Activated CD8-positive, alpha-beta memory T cell treated with anti-CD3 and anti-CD28 coated beads, Interleukin-2, amount 10 ng/mL, durations not matched to agents 7 days and 5 days (primary cell): ENCODE results near the gene THYN1. TPM values are rescaled to one million over a fixed set of nuclear protein-coding genes. Genes with fewer than 3 reads are reported as not detected.
A peak's percentile ranks its signal among the peaks of the same experiment; 100 is the strongest.
"Not testable (repeated sequence)": the region's sequence is repeated elsewhere in the genome, so short reads cannot be mapped to it uniquely, and the experiment has no call there.

Experiments
- ATAC-seq: fragments of 150-1000 bp; cut with Tn5 transposase; one replicate; pipeline ENCODE4 v1.10.0; 2021; ENCODE audit warnings: moderate library complexity
- CTCF ChIA-PET: fragments of 350-600 bp; sonication (Branson Sonifier 250); formaldehyde crosslinking; loops from one replicate; lab custom pipeline; 2021; ENCODE audit warnings: antibody characterized with exemption; lab: Charles Lee
- DNase-seq: peaks from one replicate; pipeline ENCODE4 v3.0.0-alpha.2; 2020
- H3K27ac Mint-ChIP-seq: one replicate; pipeline ENCODE4 v1.8.0; 2021; ENCODE audit warnings: mild to moderate bottlenecking, mixed read lengths
- H3K27me3 Mint-ChIP-seq: one replicate; pipeline ENCODE4 v1.8.0; 2021; ENCODE audit warnings: mixed read lengths
- H3K36me3 Mint-ChIP-seq: one replicate; pipeline ENCODE4 v1.8.0; 2021; ENCODE audit warnings: mild to moderate bottlenecking, mixed read lengths
- H3K4me1 Mint-ChIP-seq: one replicate; pipeline ENCODE4 v1.8.0; 2021; ENCODE audit warnings: mixed read lengths
- H3K4me3 Mint-ChIP-seq: one replicate; pipeline ENCODE4 v1.8.0; 2021; ENCODE audit warnings: mild to moderate bottlenecking, moderate library complexity, mixed read lengths
- H3K9me3 Mint-ChIP-seq: one replicate; pipeline ENCODE4 v1.8.0; 2022; ENCODE audit warnings: low read depth, mixed read lengths
- total RNA-seq, 2 experiments: library from RNA; stranded (reverse); gene quantifications; one replicate each; pipeline ENCODE4 v1.2.3, GENCODE V29; 2021

THYN1 gene
- 10 to 100 TPM; 69.3 to 71.1 TPM for total RNA-seq

DNA sequence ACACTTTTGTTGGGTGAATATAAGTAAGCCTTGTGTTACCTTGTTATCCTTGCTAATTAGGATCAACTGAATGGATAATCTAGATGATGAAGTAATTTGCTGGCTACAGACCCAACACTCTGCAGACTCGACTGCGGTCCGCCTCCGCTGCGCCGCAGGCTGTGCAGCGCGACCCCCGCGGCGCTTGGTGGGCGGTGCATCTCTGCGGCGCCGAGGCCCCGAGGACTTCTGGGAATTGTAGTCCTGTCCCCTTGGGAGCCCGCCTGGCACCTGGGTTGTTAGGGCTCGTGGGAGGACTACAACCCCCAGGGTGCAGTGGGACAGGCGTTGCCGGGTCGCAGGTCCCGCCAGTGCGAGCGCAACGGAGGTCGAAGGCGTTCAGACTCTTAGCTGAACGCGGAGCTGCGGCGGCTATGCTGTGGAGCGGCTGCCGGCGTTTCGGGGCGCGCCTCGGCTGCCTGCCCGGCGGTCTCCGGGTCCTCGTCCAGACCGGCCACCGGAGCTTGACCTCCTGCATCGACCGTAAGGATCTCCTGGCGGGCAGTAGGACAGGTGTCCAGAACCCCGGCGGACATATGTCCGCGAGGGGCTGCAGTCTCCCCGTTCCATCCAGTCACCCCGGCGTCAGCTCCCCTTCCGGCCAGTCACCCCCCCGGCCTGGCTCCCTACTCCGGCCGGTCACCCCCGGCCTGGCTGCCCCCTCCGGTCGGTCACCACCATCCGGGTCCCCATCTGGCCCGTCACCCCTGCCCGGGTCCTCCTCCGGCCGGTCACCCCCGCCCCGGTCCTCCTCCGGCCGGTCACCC, at the start of gene THYN1, which contains the start of gene ACAD8:
THYN1 (minus strand) TSS at position 165 of the 806 bp plus-strand sequence. CDS start 470 bp downstream, outside the sequence.
ACAD8 (plus strand) TSS at position 381 of the 806 bp plus-strand sequence; CDS start at position 414, 33 bp downstream.
- CTCF ChIA-PET, result interaction anchor here (0.7 to 3.6 kb wide), 11 partner anchors 9 to 203 kb away, joined by 3 to 26 read pairs (median 5); partner anchors contain the start of genes GLB1L3 and VPS26B
- Mint-ChIP-seq H3K4me3 (peak within 1 kb of the TSS; percentile 94), H3K4me1 (peaks cover 43% of the 10 kb centered on the region), H3K36me3 (peaks cover 11% of the 10 kb centered on the region), H3K27me3 (no peaks in the 10 kb centered on the region), H3K27ac (peak within 1 kb of the TSS; percentile 85), H3K9me3 (no peaks in the 10 kb centered on the region)
- ATAC-seq (peak; percentile 99), DNase-seq (peak; percentile 98)

DNA sequence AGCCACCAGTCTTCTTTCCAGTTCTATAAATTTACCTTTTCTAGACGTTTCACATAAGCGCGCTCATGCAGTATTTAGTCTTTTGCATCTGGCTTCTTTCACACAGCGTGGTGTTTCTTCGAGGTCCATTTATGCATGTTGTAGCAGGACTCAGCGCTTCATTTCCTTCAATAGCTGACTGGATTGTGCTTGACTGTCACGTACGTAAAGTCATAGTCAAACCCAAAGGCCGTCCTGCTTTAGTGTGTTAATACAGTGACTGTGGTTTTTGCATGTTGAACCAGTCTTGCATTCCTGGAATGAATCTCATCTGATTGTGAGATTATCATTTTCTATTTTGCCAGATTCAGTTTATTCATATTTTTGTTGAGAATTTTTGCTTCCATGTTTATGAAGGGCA, 41.5 kb upstream of the THYN1 start:
- Mint-ChIP-seq H3K27ac (no peak overlapping the region), H3K4me1 (peaks cover 6% of the 10 kb centered on the region), H3K9me3 (no peaks in the 10 kb centered on the region), H3K4me3 (no peak overlapping the region), H3K27me3 (no peaks in the 10 kb centered on the region), H3K36me3 (peaks cover 6% of the 10 kb centered on the region)
- CTCF ChIA-PET, result no interaction called here
- no peak for ATAC-seq
- DNase-seq, result no peak

DNA sequence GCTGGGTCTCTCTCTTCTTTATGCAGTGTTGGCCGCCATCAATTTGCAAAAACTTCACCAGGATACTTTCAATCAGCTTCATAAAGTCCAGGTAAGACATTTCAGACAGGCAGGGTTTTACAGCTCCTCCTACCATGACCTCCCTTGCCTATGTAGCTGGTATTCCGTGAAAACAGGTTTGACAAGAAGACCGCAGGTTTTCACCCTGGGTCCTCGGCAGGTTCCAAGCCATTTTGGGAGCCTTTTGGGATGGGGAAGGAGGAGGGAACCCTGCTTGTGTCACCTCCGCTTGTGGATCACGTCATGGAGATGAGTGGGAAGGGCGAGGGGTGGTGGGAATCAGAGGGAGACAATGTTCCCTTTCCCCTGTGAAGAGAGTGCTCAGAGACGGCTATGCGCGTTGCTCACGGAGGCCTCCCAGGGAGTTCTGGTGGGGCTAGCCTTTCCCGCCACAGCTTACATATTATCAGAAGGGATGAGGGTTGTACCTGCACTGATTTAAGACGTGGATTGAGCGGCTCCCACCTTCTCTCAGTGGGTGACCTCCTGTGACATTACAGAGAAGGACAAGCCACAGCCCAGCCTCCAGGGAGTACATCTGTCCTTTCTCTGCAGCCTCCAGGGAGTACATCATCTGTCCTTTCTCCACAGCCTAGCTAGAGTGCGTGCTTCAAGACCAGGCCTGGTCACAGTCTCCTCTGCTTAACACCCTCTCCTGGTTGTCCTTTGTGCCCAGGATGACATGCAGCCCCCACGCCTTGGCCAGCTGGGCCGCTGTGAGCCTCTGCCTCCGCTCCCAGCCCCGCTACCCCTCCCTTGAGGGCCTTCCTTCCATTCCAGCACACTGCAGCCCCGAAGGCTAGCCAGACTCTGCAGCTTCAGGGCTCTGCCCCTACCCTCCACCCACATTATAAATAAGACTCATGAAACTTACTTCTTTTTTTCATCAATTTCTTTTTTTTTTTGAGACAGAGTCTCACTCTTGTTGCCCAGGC, 40.3 kb upstream of the THYN1 start:
- CTCF ChIA-PET, result no interaction called here
- H3K27ac Mint-ChIP-seq, result no peak overlapping the region
- peaks cover 6% of the 10 kb centered on the region for H3K4me1 Mint-ChIP-seq
- ATAC-seq (no peak), DNase-seq (no peak)
- H3K27me3 Mint-ChIP-seq, result no peaks in the 10 kb centered on the region
- peaks cover 6% of the 10 kb centered on the region for H3K36me3 Mint-ChIP-seq
- no peaks in the 10 kb centered on the region for H3K9me3 Mint-ChIP-seq
- no peak overlapping the region for H3K4me3 Mint-ChIP-seq

DNA sequence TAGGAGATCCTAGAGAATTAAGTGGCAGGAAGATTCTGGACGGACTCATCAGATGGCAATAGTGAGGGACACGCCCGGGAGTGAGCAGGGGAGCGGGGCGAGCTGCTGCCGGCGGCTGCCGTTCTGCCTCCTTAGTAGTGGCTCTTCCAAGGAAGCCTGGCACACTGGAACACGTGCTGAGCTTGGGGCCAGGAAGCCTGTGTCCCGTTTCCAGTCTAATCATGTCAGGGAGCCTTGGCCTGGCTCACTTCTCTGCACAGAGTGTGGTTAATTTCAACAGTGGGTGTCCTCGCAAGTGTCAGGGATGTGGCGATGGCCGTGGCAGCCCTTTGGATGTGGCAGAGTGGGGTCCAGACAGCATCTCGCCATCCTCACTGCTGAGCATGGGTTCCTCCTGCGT, 39.5 kb upstream of the THYN1 start:
- H3K27ac Mint-ChIP-seq, result no peak overlapping the region
- H3K4me1 Mint-ChIP-seq, result peaks cover 6% of the 10 kb centered on the region

DNA sequence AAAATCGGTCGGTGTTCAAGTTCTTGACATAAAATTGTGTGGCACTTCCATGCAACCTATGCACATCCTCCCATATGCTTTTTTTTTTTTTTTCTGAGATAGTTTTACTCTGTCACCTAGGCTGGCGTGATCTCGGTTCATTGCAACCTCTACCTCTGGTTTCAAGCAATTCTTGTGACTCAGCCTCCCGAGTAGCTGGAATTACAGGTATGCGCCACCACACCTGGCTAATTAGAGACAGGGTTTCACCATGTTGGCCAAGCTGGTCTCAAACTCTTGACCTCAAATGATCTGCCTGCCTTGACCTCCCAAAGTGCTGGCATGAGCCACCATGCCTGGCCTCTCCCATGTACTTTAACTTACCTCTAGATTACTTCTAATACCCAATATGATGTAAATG, 38.0 kb upstream of the THYN1 start:
- DNase-seq (no peak), ATAC-seq (no peak)
- no peaks in the 10 kb centered on the region for H3K27me3 Mint-ChIP-seq
- no peak overlapping the region for H3K27ac Mint-ChIP-seq
- H3K9me3 Mint-ChIP-seq, result no peaks in the 10 kb centered on the region
- peaks cover 6% of the 10 kb centered on the region for H3K4me1 Mint-ChIP-seq
- no peak overlapping the region for H3K4me3 Mint-ChIP-seq
- H3K36me3 Mint-ChIP-seq, result peaks cover 6% of the 10 kb centered on the region
- CTCF ChIA-PET, result interaction anchor here (0.8 kb wide), 1 partner anchor 19 kb away, joined by 3 read pairs; no protein-coding TSS in a partner anchor

More for the DNA sequence above, 39.5 kb upstream of the THYN1 start:
- ATAC-seq (no peak), DNase-seq (no peak)
- Mint-ChIP-seq H3K9me3 (no peaks in the 10 kb centered on the region), H3K27me3 (no peaks in the 10 kb centered on the region), H3K4me3 (no peak overlapping the region), H3K36me3 (peaks cover 6% of the 10 kb centered on the region)
- CTCF ChIA-PET, result no interaction called here

DNA sequence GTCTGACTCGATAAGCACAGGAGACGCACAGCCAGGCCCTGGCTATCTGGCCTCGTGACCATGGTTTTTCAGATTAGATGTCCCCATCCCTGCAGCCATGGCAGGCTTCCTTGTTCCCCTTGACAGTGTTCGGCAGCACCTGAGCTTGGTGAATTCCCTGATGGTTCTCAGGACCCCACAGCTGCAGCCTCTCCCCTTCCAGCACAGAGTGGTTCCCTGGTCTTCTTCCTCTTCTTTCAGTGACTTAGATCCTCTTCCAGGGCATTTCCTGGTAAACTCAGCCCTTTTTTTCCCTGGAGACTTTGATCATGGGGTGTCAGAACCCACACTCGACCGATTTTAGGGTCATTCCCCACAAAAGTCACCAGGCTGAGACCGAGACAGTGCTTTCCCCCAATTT, 37.5 kb upstream of the THYN1 start:
- H3K9me3 Mint-ChIP-seq, result no peaks in the 10 kb centered on the region
- peaks cover 3% of the 10 kb centered on the region for H3K36me3 Mint-ChIP-seq
- H3K27ac Mint-ChIP-seq, result no peak overlapping the region
- CTCF ChIA-PET, result interaction anchor here (0.8 kb wide), 1 partner anchor 20 kb away, joined by 3 read pairs; no protein-coding TSS in a partner anchor
- no peaks in the 10 kb centered on the region for H3K27me3 Mint-ChIP-seq
- peaks cover 6% of the 10 kb centered on the region for H3K4me1 Mint-ChIP-seq
- no peak for DNase-seq
- ATAC-seq, result no peak
- H3K4me3 Mint-ChIP-seq, result no peak overlapping the region

DNA sequence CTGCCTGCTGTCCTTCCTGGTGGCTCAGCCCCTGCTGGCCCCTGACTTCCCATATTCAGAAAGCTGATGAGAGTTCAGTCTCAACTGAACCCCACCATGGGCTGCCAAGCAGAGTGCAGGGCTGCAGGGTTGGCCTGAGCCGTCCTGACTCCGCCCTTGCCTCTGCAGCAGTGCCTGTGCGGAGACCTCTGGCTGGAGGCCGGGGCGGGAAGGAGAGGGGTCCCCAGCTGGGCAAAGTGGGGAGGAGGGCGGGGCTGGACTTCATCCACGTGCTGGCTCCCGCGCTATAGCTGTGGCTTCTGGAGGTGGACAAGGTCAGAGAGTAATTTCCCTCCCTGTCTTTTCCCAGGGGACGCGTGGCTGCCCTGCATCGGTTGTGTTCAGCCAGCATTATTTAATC, 36.6 kb upstream of the THYN1 start:
- ATAC-seq, result no peak
- no peaks in the 10 kb centered on the region for H3K9me3 Mint-ChIP-seq
- CTCF ChIA-PET, result no interaction called here
- H3K27me3 Mint-ChIP-seq, result no peaks in the 10 kb centered on the region
- DNase-seq, result peak; percentile 23
- H3K4me1 Mint-ChIP-seq, result peaks cover 4% of the 10 kb centered on the region
- H3K4me3 Mint-ChIP-seq, result no peak overlapping the region
- peaks cover 3% of the 10 kb centered on the region for H3K36me3 Mint-ChIP-seq
- H3K27ac Mint-ChIP-seq, result no peak overlapping the region

DNA sequence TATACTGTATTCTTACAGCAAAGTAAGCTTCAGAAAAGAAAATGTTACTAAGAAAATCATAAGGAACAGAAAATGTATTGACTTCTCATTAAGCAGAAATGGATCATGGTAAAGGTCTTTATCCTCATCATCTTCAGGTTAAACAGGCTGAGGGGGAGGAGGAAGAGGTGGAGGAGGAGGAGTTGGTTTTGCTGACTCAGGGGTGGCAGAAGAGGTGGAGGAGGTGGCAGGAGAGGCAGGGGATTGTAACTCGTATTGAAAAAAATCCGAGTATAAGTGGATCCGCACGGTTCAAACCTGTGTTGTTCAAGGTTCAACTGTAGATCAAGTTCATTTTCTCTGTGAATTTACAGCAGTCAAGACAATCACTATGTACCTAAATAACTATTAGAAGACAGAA, 36.0 kb upstream of the THYN1 start:
- DNase-seq (peak; percentile 21), ATAC-seq (no peak)
- H3K4me3 Mint-ChIP-seq, result no peak overlapping the region
- H3K27me3 Mint-ChIP-seq, result no peaks in the 10 kb centered on the region
- no peaks in the 10 kb centered on the region for H3K9me3 Mint-ChIP-seq
- CTCF ChIA-PET, result interaction anchor here (1.5 kb wide), 1 partner anchor 13 kb away, joined by 4 read pairs; the partner anchor contains the start of gene GLB1L3
- H3K4me1 Mint-ChIP-seq, result no peaks in the 10 kb centered on the region
- H3K36me3 Mint-ChIP-seq, result no peaks in the 10 kb centered on the region
- H3K27ac Mint-ChIP-seq, result no peak overlapping the region

DNA sequence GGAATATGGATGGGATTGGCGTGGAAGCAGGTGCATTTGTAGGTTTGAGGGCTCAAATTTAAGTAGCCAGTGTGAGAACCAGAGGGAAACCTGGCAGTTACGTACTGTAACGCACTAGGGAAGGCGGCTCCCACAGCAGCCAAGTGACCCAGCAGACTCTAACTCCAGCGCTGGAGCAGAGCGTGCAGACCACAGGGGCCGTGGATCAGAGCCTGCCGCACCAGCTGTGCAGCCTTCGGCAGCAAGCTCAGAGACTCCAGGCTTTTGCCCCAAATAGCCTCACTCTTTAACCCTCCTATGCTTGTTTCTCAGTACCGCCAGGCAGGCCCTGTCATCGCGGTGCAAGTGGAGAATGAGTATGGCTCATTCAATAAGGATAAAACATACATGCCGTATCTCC, 35.3 kb upstream of the THYN1 start:
- Mint-ChIP-seq H3K27ac (no peak overlapping the region), H3K4me1 (no peaks in the 10 kb centered on the region), H3K27me3 (no peaks in the 10 kb centered on the region), H3K9me3 (no peaks in the 10 kb centered on the region), H3K36me3 (no peaks in the 10 kb centered on the region), H3K4me3 (no peak overlapping the region)
- ATAC-seq (no peak), DNase-seq (peak; percentile 30)
- CTCF ChIA-PET, result interaction anchor here (1.5 kb wide), 1 partner anchor 13 kb away, joined by 4 read pairs; the partner anchor contains the start of gene GLB1L3

DNA sequence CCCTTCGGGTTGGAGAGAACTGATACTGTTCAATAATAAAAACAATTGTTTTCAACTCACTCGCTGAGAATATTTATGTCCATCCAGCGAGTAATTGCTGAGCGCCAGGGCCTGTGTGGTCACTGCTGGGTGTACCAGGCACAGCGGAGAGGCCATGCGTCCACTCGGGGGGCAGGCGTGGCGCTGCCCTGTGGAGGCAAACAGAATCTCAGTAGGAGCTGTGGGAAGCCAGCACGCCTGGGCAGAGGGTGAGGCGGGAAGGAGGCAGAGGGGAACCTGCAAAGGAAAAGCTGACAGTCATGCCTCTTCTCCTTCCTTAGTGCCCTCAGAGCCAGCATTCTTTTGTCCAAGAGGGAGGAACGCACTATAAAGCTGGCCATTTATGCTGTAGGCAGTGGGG, 34.4 kb upstream of the THYN1 start:
- Mint-ChIP-seq H3K36me3 (no peaks in the 10 kb centered on the region), H3K4me1 (no peaks in the 10 kb centered on the region), H3K4me3 (no peak overlapping the region), H3K9me3 (no peaks in the 10 kb centered on the region), H3K27ac (no peak overlapping the region), H3K27me3 (no peaks in the 10 kb centered on the region)
- CTCF ChIA-PET, result interaction anchor here (1.5 kb wide), 1 partner anchor 12 kb away, joined by 4 read pairs; the partner anchor contains the start of gene GLB1L3
- DNase-seq (peak; percentile 19), ATAC-seq (no peak)

DNA sequence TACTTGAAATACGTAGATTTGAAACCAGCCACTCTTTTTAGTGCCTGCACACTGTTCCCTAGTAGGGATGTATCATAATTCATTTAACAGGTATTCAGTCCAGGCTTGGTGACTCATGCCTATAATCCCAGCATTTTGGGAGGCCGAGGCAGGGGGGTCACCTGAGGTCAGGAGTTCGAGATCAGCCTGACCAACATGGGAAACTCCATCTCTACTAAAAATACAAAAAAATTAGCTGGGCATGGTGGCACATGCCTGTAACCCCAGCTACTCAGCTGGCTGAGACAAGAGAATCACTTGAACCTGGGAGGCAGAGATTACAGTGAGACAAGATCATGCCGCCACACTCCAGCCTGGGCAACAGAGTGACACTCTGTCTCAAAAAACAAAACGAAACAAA, 31.2 kb upstream of the THYN1 start:
- CTCF ChIA-PET, H3K27ac Mint-ChIP-seq, H3K9me3 Mint-ChIP-seq, H3K4me3 Mint-ChIP-seq, ATAC-seq, H3K4me1 Mint-ChIP-seq, DNase-seq, H3K27me3 Mint-ChIP-seq, H3K36me3 Mint-ChIP-seq: not testable (repeated sequence)

DNA sequence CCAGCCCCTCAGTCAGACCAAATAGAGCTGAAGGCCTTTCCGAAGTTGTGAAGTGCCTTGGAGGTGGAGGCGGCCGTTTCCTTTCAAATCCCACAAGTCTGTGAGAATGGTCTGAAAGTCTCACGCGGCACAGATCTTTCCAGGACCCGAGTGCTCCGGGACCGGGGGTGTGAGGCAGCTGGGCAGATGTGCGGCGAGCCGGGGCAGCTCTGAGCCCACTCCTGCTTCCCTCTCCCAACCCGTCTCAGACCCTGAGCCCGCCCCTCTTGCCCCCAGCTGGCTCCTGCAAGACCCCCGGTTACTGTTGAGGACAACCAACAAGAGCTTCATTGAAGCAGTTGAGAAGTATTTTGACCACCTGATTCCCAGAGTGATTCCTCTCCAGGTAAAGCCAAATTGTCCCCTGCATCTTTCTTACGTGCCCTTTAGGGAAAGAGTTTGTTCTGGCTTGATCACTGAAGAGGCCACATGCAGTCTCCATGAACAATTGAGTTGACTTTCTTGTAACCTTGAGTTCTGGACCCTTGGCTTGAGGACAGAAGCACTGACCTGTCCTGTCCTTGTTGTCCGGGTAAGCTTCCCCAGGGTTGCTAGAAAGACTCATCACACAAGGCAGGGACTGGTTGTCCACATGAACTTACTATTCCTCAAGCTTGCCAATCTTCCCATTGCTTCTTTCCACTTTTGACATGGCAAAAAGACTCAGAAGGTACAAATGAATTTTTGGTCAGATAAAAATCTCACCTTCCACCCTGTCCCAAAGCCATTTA, 30.5 kb upstream of the THYN1 start:
- Mint-ChIP-seq H3K27me3 (no peaks in the 10 kb centered on the region), H3K36me3 (peaks cover 3% of the 10 kb centered on the region), H3K27ac (no peak overlapping the region), H3K4me1 (peaks cover 4% of the 10 kb centered on the region), H3K4me3 (no peak overlapping the region), H3K9me3 (no peaks in the 10 kb centered on the region)
- CTCF ChIA-PET, result no interaction called here
- DNase-seq, result peak; percentile 30
- no peak for ATAC-seq
